HG02642 (cell line): ENCODE results near the gene PCNX4.

Experiments
- ATAC-seq: cut with Tn5 transposase; IDR thresholded peaks from one replicate; pipeline ENCODE4 v1.9.1; 2021; ENCODE audit warnings: mild to moderate bottlenecking; ENCODE audit not compliant: unreplicated experiment, poor library complexity

Gene PCNX4

GRCh38 chr14:60204104-60204842 is 112.5 kb downstream of the PCNX4 start:
- ATAC-seq: peak; percentile 79

- peak; percentile 63 for ATAC-seq
These were observed 113.4 kb downstream of the PCNX4 start for GRCh38 chr14:60204843-60205774.

GRCh38 chr14:60206249-60206670 is 114.5 kb downstream of the PCNX4 start:
- no peak for ATAC-seq

- ATAC-seq: peak; percentile 46
These were observed 115.3 kb downstream of the PCNX4 start for GRCh38 chr14:60206837-60207533.

- no peak for ATAC-seq
These were observed 119.0 kb downstream of the PCNX4 start for GRCh38 chr14:60210703-60211102.

- ATAC-seq: no peak
These were observed 119.4 kb downstream of the PCNX4 start for GRCh38 chr14:60211153-60211552.

GRCh38 chr14:60212503-60213371 is 121.0 kb downstream of the PCNX4 start:
- ATAC-seq: peak; percentile 91

- ATAC-seq: no peak
These were observed 122.3 kb downstream of the PCNX4 start for GRCh38 chr14:60214003-60214402.

GRCh38 chr14:60214415-60215126 is 122.8 kb downstream of the PCNX4 start:
- ATAC-seq: no peak

- ATAC-seq: no peak
These were observed 123.4 kb downstream of the PCNX4 start for GRCh38 chr14:60215127-60215444.

GRCh38 chr14:60215520-60216420 is 124.0 kb downstream of the PCNX4 start:
- no peak for ATAC-seq

- ATAC-seq: no peak
These were observed 126.0 kb downstream of the PCNX4 start for GRCh38 chr14:60217713-60218112.
